ENCODE measurements around the gene ALK. TPM values are rescaled to one million over a fixed set of nuclear protein-coding genes. Genes with fewer than 3 reads are reported as not detected.

The ALK gene
- total RNA-seq, 1 experiment from 2014 or later, result 0.87 TPM

DNA sequence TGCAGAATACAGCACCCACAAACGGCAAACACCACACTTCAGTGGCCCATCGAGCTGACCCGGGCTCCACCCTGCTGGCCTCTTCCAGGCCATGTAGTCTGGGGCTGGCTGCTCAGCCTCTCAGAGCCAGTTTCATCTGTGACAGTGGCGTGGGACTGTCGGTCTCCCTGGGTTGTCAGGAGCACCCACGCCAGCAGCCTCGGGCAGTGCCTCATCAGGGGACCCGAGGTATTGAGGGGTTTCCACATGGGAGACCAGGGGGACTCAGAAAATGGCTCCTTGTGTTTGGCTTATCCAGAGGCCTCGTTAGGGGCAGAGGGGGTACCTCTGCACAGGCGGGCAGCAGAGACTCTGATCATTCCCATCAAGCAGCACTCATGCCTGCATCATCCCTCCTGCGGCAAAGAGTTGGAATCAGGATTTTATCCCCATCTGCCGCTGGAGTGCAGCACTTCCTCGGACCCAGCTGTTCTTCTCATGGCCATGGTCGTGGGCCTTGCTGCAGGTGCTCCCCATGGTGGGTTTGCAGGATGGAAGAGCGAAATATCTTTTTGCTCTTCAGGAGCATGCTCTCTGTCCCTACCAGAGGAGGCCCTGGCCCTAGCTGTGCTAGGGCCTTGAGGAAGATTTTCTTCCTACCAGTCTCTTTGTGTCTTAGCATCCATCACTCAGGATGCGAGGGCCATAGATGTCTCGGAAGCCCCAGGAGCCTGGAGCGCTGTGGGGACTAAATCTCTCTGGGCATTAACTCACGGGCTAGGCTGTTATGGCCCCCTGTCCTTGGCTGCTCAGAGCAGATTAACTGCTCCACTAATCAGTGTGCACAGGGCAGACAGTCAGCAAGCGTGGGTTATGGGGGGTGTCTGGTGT is 705.4 kb downstream of the ALK start:
- Histone ChIP-seq H3K27me3 (ENCODE audit: low read length) (no peaks in the 10 kb centered on the region), H3K9me3 (ENCODE audit: low read length) (no peaks in the 10 kb centered on the region), H3F3A (ENCODE audit: low read length, unreplicated experiment) (no peaks in the 10 kb centered on the region), H3K36me3 (ENCODE audit: low read depth, low read length) (no peaks in the 10 kb centered on the region), H3K9me2 (replicated peaks; ENCODE audit: low read length) (no peaks in the 10 kb centered on the region), H3K4me3 (ENCODE audit: low read length) (no peak overlapping the region), H4K20me1 (ENCODE audit: low read length) (no peaks in the 10 kb centered on the region), H2AFZ (ENCODE audit: low read length) (no peak overlapping the region), H3K4me2 (ENCODE audit: low read length) (no peak overlapping the region), H3K27ac (ENCODE audit: low read length) (no peak overlapping the region), H3K79me2 (ENCODE audit: low read length) (no peaks in the 10 kb centered on the region), H3K4me1 (ENCODE audit: insufficient read depth, low read length) (peaks cover 13% of the 10 kb centered on the region), H3K9ac (ENCODE audit: low read length) (no peak overlapping the region)
- CTCF ChIA-PET, result no interaction called here
- ATAC-seq, result no peak
- no TSS peak for BruUV-seq (replicated peaks)
- no peak for DNase-seq
- POLR2A ChIA-PET (ENCODE audit: unreplicated experiment), result no interaction called here
- intact Hi-C loops (cut with micrococcal nuclease), result no loop called here
- TF ChIP-seq, protein P1, sequence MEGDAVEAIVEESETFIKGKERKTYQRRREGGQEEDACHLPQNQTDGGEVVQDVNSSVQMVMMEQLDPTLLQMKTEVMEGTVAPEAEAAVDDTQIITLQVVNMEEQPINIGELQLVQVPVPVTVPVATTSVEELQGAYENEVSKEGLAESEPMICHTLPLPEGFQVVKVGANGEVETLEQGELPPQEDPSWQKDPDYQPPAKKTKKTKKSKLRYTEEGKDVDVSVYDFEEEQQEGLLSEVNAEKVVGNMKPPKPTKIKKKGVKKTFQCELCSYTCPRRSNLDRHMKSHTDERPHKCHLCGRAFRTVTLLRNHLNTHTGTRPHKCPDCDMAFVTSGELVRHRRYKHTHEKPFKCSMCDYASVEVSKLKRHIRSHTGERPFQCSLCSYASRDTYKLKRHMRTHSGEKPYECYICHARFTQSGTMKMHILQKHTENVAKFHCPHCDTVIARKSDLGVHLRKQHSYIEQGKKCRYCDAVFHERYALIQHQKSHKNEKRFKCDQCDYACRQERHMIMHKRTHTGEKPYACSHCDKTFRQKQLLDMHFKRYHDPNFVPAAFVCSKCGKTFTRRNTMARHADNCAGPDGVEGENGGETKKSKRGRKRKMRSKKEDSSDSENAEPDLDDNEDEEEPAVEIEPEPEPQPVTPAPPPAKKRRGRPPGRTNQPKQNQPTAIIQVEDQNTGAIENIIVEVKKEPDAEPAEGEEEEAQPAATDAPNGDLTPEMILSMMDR (conservative IDR thresholded peaks at IDR 0.05; ENCODE audit: low read depth, low read length), result no peak
- TF ChIP-seq EZH2 (IDR thresholded peaks at IDR 0.05; ENCODE audit: low read length, unreplicated experiment), result no peak
- no peak for TF ChIP-seq EZH2phosphoT487 (IDR thresholded peaks at IDR 0.05; ENCODE audit: borderline replicate concordance, low read length)

DNA sequence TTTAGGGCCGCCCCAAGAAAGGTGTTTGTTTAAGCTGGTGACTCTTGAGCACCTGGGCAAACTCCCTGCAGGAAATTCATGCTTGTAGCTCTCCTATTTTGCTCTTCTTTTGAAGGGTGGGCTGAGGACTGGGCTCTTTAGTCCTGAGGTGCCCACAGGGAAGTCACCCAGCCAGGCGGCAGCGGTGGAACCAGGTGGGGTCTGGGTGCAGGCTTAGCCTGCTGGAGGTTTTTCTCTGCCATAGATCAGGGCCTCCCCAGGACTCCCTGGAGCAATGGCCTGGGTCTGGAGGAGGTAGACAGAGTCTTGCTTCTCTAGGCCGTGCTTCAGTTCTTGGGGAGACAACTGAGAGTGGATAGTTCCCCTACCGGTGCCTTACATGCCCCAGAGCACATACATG is 706.3 kb downstream of the ALK start:
- DNase-seq (no peak), ATAC-seq (no peak)
- intact Hi-C loops (cut with micrococcal nuclease), result no loop called here
- H3K79me2 ChIP-seq (ENCODE audit: low read length), result no peaks in the 10 kb centered on the region
- CTCF ChIA-PET, result no interaction called here
- no peaks in the 10 kb centered on the region for H4K20me1 ChIP-seq (ENCODE audit: low read length)
- H3K27me3 ChIP-seq (ENCODE audit: low read length), result no peaks in the 10 kb centered on the region
- no peaks in the 10 kb centered on the region for H3K36me3 ChIP-seq (ENCODE audit: low read depth, low read length)
- H3K27ac ChIP-seq (ENCODE audit: low read length), result no peak overlapping the region
- no peak overlapping the region for H2AFZ ChIP-seq (ENCODE audit: low read length)
- no peak overlapping the region for H3K9ac ChIP-seq (ENCODE audit: low read length)
- no peaks in the 10 kb centered on the region for H3K9me3 ChIP-seq (ENCODE audit: low read length)
- H3K4me3 ChIP-seq (ENCODE audit: low read length), result no peak overlapping the region
- POLR2A ChIA-PET (ENCODE audit: unreplicated experiment), result no interaction called here
- no TSS peak for BruUV-seq (replicated peaks)
- TF ChIP-seq, protein P1 (conservative IDR thresholded peaks at IDR 0.05; ENCODE audit: low read depth, low read length), result no peak
- no peak for TF ChIP-seq EZH2 (IDR thresholded peaks at IDR 0.05; ENCODE audit: low read length, unreplicated experiment)
- TF ChIP-seq EZH2phosphoT487 (IDR thresholded peaks at IDR 0.05; ENCODE audit: borderline replicate concordance, low read length), result no peak
- H3K4me1 ChIP-seq (ENCODE audit: insufficient read depth, low read length), result peaks cover 13% of the 10 kb centered on the region
- H3F3A ChIP-seq (ENCODE audit: low read length, unreplicated experiment), result no peaks in the 10 kb centered on the region
- H3K9me2 ChIP-seq (replicated peaks; ENCODE audit: low read length), result no peaks in the 10 kb centered on the region
- H3K4me2 ChIP-seq (ENCODE audit: low read length), result no peak overlapping the region

DNA sequence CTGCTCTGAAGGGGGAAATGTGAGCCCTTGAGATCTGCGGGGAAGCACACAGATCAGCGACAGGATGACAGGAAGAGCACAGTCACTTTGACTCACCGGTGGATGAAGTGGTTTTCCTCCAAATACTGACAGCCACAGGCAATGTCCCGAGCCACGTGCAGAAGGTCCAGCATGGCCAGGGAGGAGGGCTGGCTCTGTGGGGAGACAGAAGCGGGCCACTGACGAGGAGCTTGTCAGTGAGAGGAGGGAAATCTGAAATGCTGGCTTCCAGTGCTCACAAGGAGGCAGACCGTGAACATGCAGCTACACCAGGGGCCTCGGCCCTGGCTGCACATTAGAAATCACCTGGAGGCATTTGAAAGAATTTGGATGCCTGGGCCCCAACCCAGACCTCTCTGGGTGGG is 707.5 kb downstream of the ALK start:
- Histone ChIP-seq H3K36me3 (ENCODE audit: low read depth, low read length) (no peaks in the 10 kb centered on the region), H3K9me3 (ENCODE audit: low read length) (no peaks in the 10 kb centered on the region), H3K27me3 (ENCODE audit: low read length) (no peaks in the 10 kb centered on the region), H3K79me2 (ENCODE audit: low read length) (no peaks in the 10 kb centered on the region), H3K4me3 (ENCODE audit: low read length) (no peak overlapping the region), H3K9me2 (replicated peaks; ENCODE audit: low read length) (no peaks in the 10 kb centered on the region), H4K20me1 (ENCODE audit: low read length) (no peaks in the 10 kb centered on the region), H2AFZ (ENCODE audit: low read length) (peak overlapping the region; percentile 53), H3F3A (ENCODE audit: low read length, unreplicated experiment) (no peaks in the 10 kb centered on the region), H3K4me2 (ENCODE audit: low read length) (peak overlapping the region; percentile 37), H3K9ac (ENCODE audit: low read length) (no peak overlapping the region), H3K4me1 (ENCODE audit: insufficient read depth, low read length) (peaks cover 20% of the 10 kb centered on the region), H3K27ac (ENCODE audit: low read length) (peak overlapping the region; percentile 25; the same call in 1 of the 2 replicates)
- ATAC-seq, result peak; percentile 84
- TF ChIP-seq EZH2 (IDR thresholded peaks at IDR 0.05; ENCODE audit: low read length, unreplicated experiment) (no peak), EZH2phosphoT487 (IDR thresholded peaks at IDR 0.05; ENCODE audit: borderline replicate concordance, low read length) (no peak)
- TF ChIP-seq, protein P1 (conservative IDR thresholded peaks at IDR 0.05; ENCODE audit: low read depth, low read length), result no peak
- peak; percentile 83 for DNase-seq
- BruUV-seq (replicated peaks), result no TSS peak
- intact Hi-C loops (cut with micrococcal nuclease), result no loop called here
- ChIA-PET POLR2A (ENCODE audit: unreplicated experiment) (no interaction called here), CTCF (no interaction called here)
